K562 (cell line): ENCODE data around the gene SEC24C. TPM values are rescaled to one million over a fixed set of nuclear protein-coding genes. Genes with fewer than 3 reads are reported as not detected.

Source experiments
- BMI1 ChIP-seq: fragments of 150-350 bp; IDR thresholded peaks from 2 replicates; pipeline ENCODE4 v1.6.1; 2014; ENCODE audit warnings: low read length
- CEBPB ChIP-seq: fragments of 450-650 bp; IDR thresholded peaks from 2 replicates; pipeline ENCODE4 v1.6.1; 2016; ENCODE audit warnings: missing genetic modification characterization, missing compliant biosample characterization
- CREB1 ChIP-seq, 2 experiments: sonication (generic) in 1 of 2; formaldehyde crosslinking in 1 of 2; IDR thresholded peaks; 2 replicates each; pipeline versions ENCODE4 v1.6.1 to v1.8.0; 2012 to 2022; ENCODE audit warnings: inconsistent platforms in 1 of 2, mild to moderate bottlenecking in 1 of 2, missing genetic modification reagents in 1 of 2, moderate library complexity in 1 of 2
- KAT2B ChIP-seq: IDR thresholded peaks from one replicate; pipeline ENCODE4 v1.6.1; 2012; ENCODE audit warnings: low read depth, mild to moderate bottlenecking, control low read depth, inconsistent platforms, low read length, moderate library complexity
- KLF6 ChIP-seq: fragments of 250-450 bp; sonication (Bioruptor Pico); IDR thresholded peaks from 2 replicates; pipeline ENCODE4 v1.4.0; 2020; ENCODE audit warnings: mild to moderate bottlenecking, moderate library complexity, borderline replicate concordance
- MYNN ChIP-seq, 2 experiments: sonication (generic); formaldehyde crosslinking in 1 of 2; IDR thresholded peaks; 2 replicates each; pipeline versions ENCODE4 v1.5.0 to v1.6.1; 2016 to 2020; ENCODE audit warnings: antibody characterized with exemption in 1 of 2, missing genetic modification reagents in 1 of 2
- NRF1 ChIP-seq, 2 experiments: fragments of 450-650 bp; IDR thresholded peaks in 1 of 2; conservative IDR thresholded peaks in 1 of 2; 2 replicates each; pipeline ENCODE4 v1.6.1; 2014; ENCODE audit warnings: mild to moderate bottlenecking in 2 of 2
- POLR2G ChIP-seq: fragments of 200-400 bp; formaldehyde crosslinking; IDR thresholded peaks from 2 replicates; pipeline ENCODE4 v1.6.1; 2017; ENCODE audit warnings: low read depth, mild to moderate bottlenecking, antibody characterized with exemption, low read length, moderate library complexity
- PTRF ChIP-seq: fragments of 450-650 bp; IDR thresholded peaks from 2 replicates; pipeline ENCODE4 v1.6.1; 2016; ENCODE audit warnings: mild to moderate bottlenecking, missing genetic modification characterization, missing compliant biosample characterization
- RAD51 ChIP-seq: fragments of 450-650 bp; IDR thresholded peaks from 2 replicates; pipeline ENCODE4 v1.7.1; 2016; ENCODE audit warnings: low read depth, mild to moderate bottlenecking, borderline replicate concordance
- RHOXF2B ChIP-seq: fragments of 250-450 bp; sonication (Bioruptor Pico); conservative IDR thresholded peaks from 2 replicates; pipeline ENCODE4 v1.5.1; 2021
- SAP30 ChIP-seq: fragments of 200-600 bp; sonication (generic); IDR thresholded peaks from 2 replicates; pipeline ENCODE4 v1.6.1; 2012; ENCODE audit warnings: borderline replicate concordance, low read depth, mild to moderate bottlenecking, moderate library complexity, low read length, control low read depth, inconsistent platforms; ENCODE audit not compliant: insufficient read depth, poor library complexity, severe bottlenecking
- SIN3A ChIP-seq, 2 experiments: fragments of 150-350 bp in 1 of 2; IDR thresholded peaks; 2 replicates each; pipeline ENCODE4 v1.6.1; 2011 to 2016; ENCODE audit warnings: borderline replicate concordance in 2 of 2, low read depth in 2 of 2, low read length in 2 of 2, mild to moderate bottlenecking in 2 of 2, moderate library complexity in 2 of 2; ENCODE audit not compliant: control insufficient read depth in 1 of 2
- SMAD2 ChIP-seq: fragments of 150-350 bp; IDR thresholded peaks from 2 replicates; pipeline ENCODE4 v1.6.1; 2014; ENCODE audit warnings: low read depth, mild to moderate bottlenecking, low read length
- SMARCA5 ChIP-seq: fragments of 450-650 bp; IDR thresholded peaks from 2 replicates; pipeline ENCODE4 v1.6.1; 2016
- SMARCC2 ChIP-seq: fragments of 450-650 bp; IDR thresholded peaks from 2 replicates; pipeline ENCODE4 v1.6.1; 2017; ENCODE audit warnings: antibody characterized with exemption, moderate library complexity, mild to moderate bottlenecking, low read depth
- TAL1 ChIP-seq: fragments of 450-650 bp; IDR thresholded peaks from 2 replicates; pipeline ENCODE4 v1.6.1; 2016; ENCODE audit warnings: mild to moderate bottlenecking
- TCF15 ChIP-seq: fragments of 250-450 bp; sonication (Bioruptor Pico); IDR thresholded peaks from 2 replicates; pipeline ENCODE4 v1.8.0; 2022; ENCODE audit warnings: moderate library complexity, mild to moderate bottlenecking, inconsistent platforms
- VEZF1 ChIP-seq: fragments of 200-800 bp; sonication (Bioruptor generic); IDR thresholded peaks from 2 replicates; pipeline ENCODE4 v1.6.1; 2017; ENCODE audit warnings: missing genetic modification characterization, missing compliant biosample characterization
- XRCC4 ChIP-seq: IDR thresholded peaks from one replicate; pipeline ENCODE4 v1.6.1; 2011; ENCODE audit not compliant: insufficient read depth, insufficient read length; ENCODE audit errors: extremely low read depth
- ZBTB17 ChIP-seq: fragments of 450-650 bp; formaldehyde crosslinking; IDR thresholded peaks from 2 replicates; pipeline ENCODE4 v1.4.0; 2020; ENCODE audit warnings: mild to moderate bottlenecking
- ZEB2 ChIP-seq: fragments of 450-650 bp; IDR thresholded peaks from 2 replicates; pipeline ENCODE4 v1.6.1; 2016
- ZNF197 ChIP-seq: fragments of 200-800 bp; sonication (Bioruptor generic); IDR thresholded peaks from 2 replicates; pipeline ENCODE4 v1.6.1; 2016; ENCODE audit warnings: low read depth, missing genetic modification characterization, missing compliant biosample characterization
- ZNF79 ChIP-seq: fragments of 250-450 bp; sonication (Bioruptor Pico); IDR thresholded peaks from 2 replicates; pipeline ENCODE4 v1.4.0; 2020; ENCODE audit warnings: low read depth, mild to moderate bottlenecking, moderate library complexity
- ZNF830 ChIP-seq: fragments of 250-450 bp; sonication (Bioruptor Pico); IDR thresholded peaks from 2 replicates; pipeline ENCODE4 v1.5.0; 2021; ENCODE audit warnings: mild to moderate bottlenecking
- polyA plus RNA-seq, 8 experiments: library from polyadenylated mRNA; depleted of rRNA in 4 of 8; stranded (reverse) in 5 of 8; unstranded in 3 of 8; fragments of >200 nt; fragmentation: Nextera tagmentation in 2 of 8; fragmentation: Illumina TruSeq in 1 of 8; extraction: Ambion mirVana in 2 of 8; extraction: Trizol in 1 of 8; gene quantifications; 2 replicates each; pipeline versions ENCODE4 v1.2.1 to v1.2.3, GENCODE V29; 2011 to 2014; ENCODE audit warnings: inconsistent platforms in 1 of 8, missing spikeins in 1 of 8
- total RNA-seq, 7 experiments: library from RNA; depleted of rRNA in 6 of 7; stranded (reverse); fragments of >200 nt in 6 of 7; fragmentation: Illumina TruSeq in 2 of 7; extraction: Trizol in 2 of 7; gene quantifications; 2 replicates each; pipeline versions ENCODE4 v1.2.1 to v1.2.3, GENCODE V29; 2011 to 2021; ENCODE audit warnings: low replicate concordance in 1 of 7
- TF ChIP-seq, protein P1 (sequence below): fragments of 250-450 bp; sonication (Bioruptor Pico); IDR thresholded peaks from 2 replicates; pipeline ENCODE4 v1.5.0; 2021

SEC24C gene
- total and polyA plus RNA-seq, 9 of the 15 experiments (the other 6 are each of a cell fraction or from before 2014, with no cell fraction given) = 19.0 to 115 (median 70.5) TPM

DNA sequence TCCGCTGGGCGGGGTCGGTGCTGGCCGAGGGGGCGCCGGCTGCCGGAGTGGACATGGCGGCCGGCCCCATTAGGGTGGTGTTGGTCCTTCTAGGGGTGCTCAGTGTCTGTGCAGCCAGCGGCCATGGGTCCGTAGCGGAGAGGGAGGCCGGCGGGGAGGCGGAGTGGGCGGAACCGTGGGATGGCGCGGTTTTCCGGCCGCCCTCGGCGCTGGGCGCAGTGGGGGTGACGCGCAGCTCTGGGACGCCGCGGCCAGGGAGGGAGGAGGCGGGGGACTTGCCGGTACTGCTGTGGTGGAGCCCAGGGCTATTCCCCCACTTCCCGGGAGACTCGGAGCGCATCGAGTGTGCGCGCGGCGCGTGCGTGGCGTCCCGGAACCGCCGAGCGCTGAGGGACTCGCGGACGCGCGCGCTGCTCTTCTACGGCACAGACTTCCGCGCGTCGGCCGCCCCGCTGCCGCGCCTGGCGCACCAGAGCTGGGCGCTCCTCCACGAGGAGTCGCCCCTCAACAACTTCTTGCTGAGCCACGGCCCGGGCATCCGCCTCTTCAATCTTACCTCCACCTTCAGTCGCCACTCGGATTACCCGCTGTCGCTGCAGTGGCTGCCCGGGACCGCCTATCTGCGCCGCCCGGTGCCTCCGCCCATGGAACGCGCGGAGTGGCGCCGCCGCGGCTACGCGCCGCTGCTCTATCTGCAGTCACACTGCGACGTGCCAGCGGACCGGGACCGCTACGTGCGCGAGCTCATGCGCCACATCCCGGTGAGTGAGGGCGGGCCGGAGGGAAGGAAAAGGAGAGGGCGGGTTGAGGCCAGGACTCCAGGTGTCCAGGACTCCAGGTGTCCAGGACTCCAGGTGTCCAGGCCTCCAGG lies 28.3 kb downstream of the SEC24C start (continued):
- TF ChIP-seq ZEB2 (peak; percentile 74; the same call in 1 of the 2 replicates), ZNF197 (no peak), RAD51 (no peak), SAP30 (peak; percentile 46), SMAD2 (no peak), TCF15 (CRISPR knock-in tag) (no peak), RHOXF2B (CRISPR knock-in tag) (0 out of 2 replicates have a peak, but pooled peaks have one; percentile 5), CREB1 (IDR thresholded peaks at IDR 0.05) (peak; percentile 96), CREB1 (CRISPR knock-in tag; IDR thresholded peaks at IDR 0.05) (peak; percentile 93), NRF1 (conservative IDR thresholded peaks at IDR 0.05 in 1 of 2, IDR thresholded peaks at IDR 0.05 in 1 of 2) (no peak), SMARCC2 (no peak; the same call in 1 of the 2 replicates), KAT2B (no peak), ZNF79 (no peak), MYNN (IDR thresholded peaks at IDR 0.05) (peak; percentile 67), MYNN (CRISPR knock-in tag; IDR thresholded peaks at IDR 0.05) (no peak), ZNF830 (peak; percentile 89), SIN3A (IDR thresholded peaks at IDR 0.05; ENCODE audit: borderline replicate concordance in 2 of 2, control insufficient read depth in 1 of 2, low read depth in 2 of 2, low read length in 2 of 2) (peak; percentile 81 to 86), POLR2G (peak; percentile 93), CEBPB (tag) (no peak), PTRF (tag) (no peak), BMI1 (no peak), TAL1 (no peak), XRCC4 (no peak), VEZF1 (peak; percentile 95), ZBTB17 (CRISPR knock-in tag) (peak; percentile 93), KLF6 (CRISPR knock-in tag) (peak; percentile 70; the same call in 1 of the 2 replicates), SMARCA5 (no peak)
- TF ChIP-seq, protein P1, sequence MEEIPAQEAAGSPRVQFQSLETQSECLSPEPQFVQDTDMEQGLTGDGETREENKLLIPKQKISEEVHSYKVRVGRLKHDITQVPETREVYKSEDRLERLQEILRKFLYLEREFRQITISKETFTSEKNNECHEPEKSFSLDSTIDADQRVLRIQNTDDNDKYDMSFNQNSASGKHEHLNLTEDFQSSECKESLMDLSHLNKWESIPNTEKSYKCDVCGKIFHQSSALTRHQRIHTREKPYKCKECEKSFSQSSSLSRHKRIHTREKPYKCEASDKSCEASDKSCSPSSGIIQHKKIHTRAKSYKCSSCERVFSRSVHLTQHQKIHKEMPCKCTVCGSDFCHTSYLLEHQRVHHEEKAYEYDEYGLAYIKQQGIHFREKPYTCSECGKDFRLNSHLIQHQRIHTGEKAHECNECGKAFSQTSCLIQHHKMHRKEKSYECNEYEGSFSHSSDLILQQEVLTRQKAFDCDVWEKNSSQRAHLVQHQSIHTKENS (CRISPR knock-in tag) = no peak
